H1 (cell line): ENCODE results near the gene KCNQ1. TPM values are rescaled to one million over a fixed set of nuclear protein-coding genes. Genes with fewer than 3 reads are reported as not detected.

Experiments used
- CTCF ChIA-PET: fragments of 300-600 bp; sonication (Branson Sonifier 250); formaldehyde crosslinking; loops from one replicate; lab custom pipeline; 2021; ENCODE audit not compliant: partially characterized antibody; lab: Charles Lee
- POLR2A ChIA-PET: fragments of 300-600 bp; sonication (Branson Sonifier 250); formaldehyde crosslinking; loops from one replicate; lab custom pipeline; 2021; ENCODE audit warnings: inconsistent platforms; ENCODE audit not compliant: partially characterized antibody; lab: Charles Lee
- DNase-seq, 2 experiments: peaks; one replicate each; pipeline versions ENCODE4 v3.0.0 to v3.0.0-alpha.2; 2010 to 2022; ENCODE audit warnings: low spot score in 2 of 2, low read depth in 1 of 2, mixed read lengths in 1 of 2
- FAIRE-seq: peaks from 2 replicates; lab custom pipeline; 2011; peaks lifted over from hg19 to GRCh38; lab: Jason Lieb, UNC
- H2AFZ ChIP-seq: 2 replicates; pipeline ENCODE4 v1.8.1; 2012; ENCODE audit warnings: low read length, inconsistent platforms
- H2AK5ac ChIP-seq: 2 replicates; pipeline ENCODE4 v1.6.1; 2013; ENCODE audit warnings: low read depth, low read length
- H2BK120ac ChIP-seq: replicated peaks from 2 replicates; pipeline ENCODE3; 2013; ENCODE audit warnings: low read depth, low read length, inconsistent platforms
- H2BK12ac ChIP-seq: 2 replicates; pipeline ENCODE4 v1.6.1; 2013; ENCODE audit warnings: low read depth, low read length
- H2BK15ac ChIP-seq: 2 replicates; pipeline ENCODE4 v1.6.1; 2013; ENCODE audit warnings: low read length
- H2BK20ac ChIP-seq: 2 replicates; pipeline ENCODE4 v1.6.1; 2013; ENCODE audit warnings: low read length
- H2BK5ac ChIP-seq: 2 replicates; pipeline ENCODE4 v1.6.1; 2013; ENCODE audit warnings: low read depth, low read length
- H3K14ac ChIP-seq: 2 replicates; pipeline ENCODE4 v1.6.1; 2013; ENCODE audit warnings: inconsistent platforms; ENCODE audit not compliant: insufficient read length
- H3K18ac ChIP-seq: 2 replicates; pipeline ENCODE4 v1.6.1; 2013; ENCODE audit warnings: low read length; ENCODE audit errors: extremely low read depth
- H3K23ac ChIP-seq: 2 replicates; pipeline ENCODE4 v1.6.1; 2013; ENCODE audit warnings: inconsistent platforms; ENCODE audit not compliant: insufficient read length
- H3K23me2 ChIP-seq: 2 replicates; pipeline ENCODE4 v1.6.1; 2013; ENCODE audit warnings: low read depth, low read length
- H3K27ac ChIP-seq: 2 replicates; pipeline ENCODE4 v1.6.1; 2011; ENCODE audit warnings: low read depth, low read length, inconsistent platforms
- H3K27me3 ChIP-seq, 4 experiments: replicated peaks in 1 of 4; 1 replicate in 1 of 4; 2 replicates in 3 of 4; pipeline versions ENCODE4 v1.6.1 to v1.8.1; 2011 to 2013; ENCODE audit warnings: low read length in 3 of 4, mild to moderate bottlenecking in 3 of 4, inconsistent platforms in 2 of 4, mixed read lengths in 2 of 4, moderate library complexity in 1 of 4; ENCODE audit not compliant: control insufficient read depth in 3 of 4, insufficient read depth in 3 of 4; ENCODE audit errors: extremely low read depth in 1 of 4
- H3K36me3 ChIP-seq, 4 experiments: 2 replicates each; pipeline versions ENCODE4 v1.6.1 to v1.8.1; 2011 to 2013; ENCODE audit warnings: mild to moderate bottlenecking in 4 of 4, low read length in 3 of 4, moderate library complexity in 2 of 4, control low read depth in 1 of 4, inconsistent platforms in 1 of 4; ENCODE audit not compliant: insufficient read depth in 4 of 4, control insufficient read depth in 2 of 4
- H3K4ac ChIP-seq: replicated peaks from 2 replicates; pipeline ENCODE3; 2013; ENCODE audit warnings: low read length, low read depth, mixed read lengths, inconsistent platforms; ENCODE audit not compliant: insufficient read length
- H3K4me1 ChIP-seq, 4 experiments: replicated peaks in 1 of 4; 1 replicate in 1 of 4; 2 replicates in 3 of 4; pipeline versions ENCODE4 v1.6.1 to v1.8.1; 2011 to 2013; ENCODE audit warnings: low read length in 3 of 4, inconsistent platforms in 2 of 4, mixed read lengths in 1 of 4; ENCODE audit not compliant: insufficient read depth in 4 of 4, control insufficient read depth in 3 of 4
- H3K4me2 ChIP-seq, 2 experiments: 2 replicates each; pipeline versions ENCODE4 v1.6.1 to v1.8.1; 2011 to 2013; ENCODE audit warnings: low read depth in 2 of 2, low read length in 2 of 2, control low read depth in 1 of 2, inconsistent platforms in 1 of 2, mild to moderate bottlenecking in 1 of 2; ENCODE audit not compliant: insufficient read depth in 1 of 2
- H3K4me3 ChIP-seq, 4 experiments: fragments of 200-600, 300-600 bp in 1 of 4; sonication (generic), shearing (Covaris generic), sonication (Bioruptor Twin) in 1 of 4; 2 replicates each; pipeline versions ENCODE4 v1.5.1 to v1.8.1; 2011 to 2016; ENCODE audit warnings: low read length in 4 of 4, low read depth in 3 of 4, control low read depth in 2 of 4, inconsistent platforms in 2 of 4, mild to moderate bottlenecking in 2 of 4, mixed read lengths in 1 of 4, moderate library complexity in 1 of 4; ENCODE audit not compliant: insufficient read depth in 2 of 4; ENCODE audit errors: extremely low read depth in 1 of 4
- H3K56ac ChIP-seq: replicated peaks from 2 replicates; pipeline ENCODE3; 2013; ENCODE audit warnings: low read depth, mild to moderate bottlenecking, mixed read lengths, low read length, inconsistent platforms; ENCODE audit not compliant: insufficient read length
- H3K79me1 ChIP-seq: 2 replicates; pipeline ENCODE4 v1.6.1; 2013; ENCODE audit warnings: low read depth, low read length, control low read depth
- H3K79me2 ChIP-seq, 2 experiments: 2 replicates each; pipeline versions ENCODE4 v1.6.1 to v1.8.1; 2012 to 2013; ENCODE audit warnings: low read length in 2 of 2, mild to moderate bottlenecking in 2 of 2, inconsistent platforms in 1 of 2; ENCODE audit not compliant: insufficient read depth in 2 of 2, control insufficient read depth in 1 of 2
- H3K9ac ChIP-seq, 4 experiments: replicated peaks in 1 of 4; 1 replicate in 1 of 4; 2 replicates in 3 of 4; pipeline versions ENCODE4 v1.6.1 to v1.8.1; 2011 to 2013; ENCODE audit warnings: low read depth in 3 of 4, low read length in 3 of 4, control low read depth in 2 of 4, mild to moderate bottlenecking in 2 of 4, moderate library complexity in 2 of 4, inconsistent platforms in 1 of 4; ENCODE audit errors: extremely low read depth in 1 of 4
- H3K9me3 ChIP-seq, 2 experiments: 2 replicates each; pipeline versions ENCODE4 v1.6.1 to v1.8.1; 2012 to 2013; ENCODE audit warnings: mild to moderate bottlenecking in 2 of 2, moderate library complexity in 2 of 2, control low read depth in 1 of 2, inconsistent platforms in 1 of 2, low read depth in 1 of 2, low read length in 1 of 2, mixed read lengths in 1 of 2; ENCODE audit not compliant: insufficient read depth in 2 of 2
- H4K20me1 ChIP-seq, 2 experiments: replicated peaks in 1 of 2; 2 replicates each; pipeline versions ENCODE3 to v1.8.1; 2011 to 2013; ENCODE audit warnings: inconsistent platforms in 2 of 2, low read length in 2 of 2, mild to moderate bottlenecking in 1 of 2; ENCODE audit not compliant: insufficient read depth in 2 of 2, control insufficient read depth in 1 of 2
- H4K5ac ChIP-seq: 2 replicates; pipeline ENCODE4 v1.6.1; 2013; ENCODE audit warnings: low read length, low read depth, mixed read lengths, inconsistent platforms; ENCODE audit not compliant: insufficient read length
- H4K8ac ChIP-seq: 2 replicates; pipeline ENCODE4 v1.8.0; 2013; ENCODE audit warnings: mild to moderate bottlenecking, moderate library complexity, low read length, inconsistent platforms; ENCODE audit not compliant: insufficient read depth; ENCODE audit errors: extremely low read depth
- H4K91ac ChIP-seq: replicated peaks from 2 replicates; pipeline ENCODE3; 2013; ENCODE audit warnings: low read length, mixed read lengths, inconsistent platforms; ENCODE audit not compliant: insufficient read length
- HDAC6 ChIP-seq: IDR thresholded peaks from one replicate; pipeline ENCODE4 v1.7.1; 2012; ENCODE audit warnings: low read depth, mild to moderate bottlenecking, inconsistent platforms, low read length, moderate library complexity
- RAD21 ChIP-seq, 2 experiments: IDR thresholded peaks in 1 of 2; conservative IDR thresholded peaks in 1 of 2; 2 replicates each; pipeline ENCODE4 v1.6.1; 2011; ENCODE audit warnings: low read depth in 2 of 2, low read length in 2 of 2, improper control_type of control experiment in 1 of 2, inconsistent platforms in 1 of 2, mild to moderate bottlenecking in 1 of 2, moderate library complexity in 1 of 2
- RFX5 ChIP-seq: IDR thresholded peaks from 2 replicates; pipeline ENCODE4 v1.6.1; 2011; ENCODE audit warnings: low read depth, low read length, improper control_type of control experiment, borderline replicate concordance
- SIRT6 ChIP-seq: IDR thresholded peaks from one replicate; pipeline ENCODE4 v1.7.1; 2012; ENCODE audit warnings: low read length, inconsistent platforms
- SUZ12 ChIP-seq: fragments of 200-600 bp; sonication (generic); IDR thresholded peaks from 2 replicates; pipeline ENCODE4 v1.6.1; 2012; ENCODE audit warnings: mild to moderate bottlenecking, inconsistent platforms, low read length, moderate library complexity, mixed read lengths
- YY1 ChIP-seq: IDR thresholded peaks from 2 replicates; pipeline ENCODE4 v1.6.1; 2011; ENCODE audit warnings: low read depth, mild to moderate bottlenecking, low read length
- WGBS, 2 experiments: shearing (Covaris generic) in 1 of 2; methylation state at CpG; one replicate each; pipeline versions ENCODE4 v1.1.6 to v1.1.7; 2013 to 2015; ENCODE audit warnings: low lambda C conversion rate in 2 of 2, mixed read lengths in 2 of 2, inconsistent platforms in 1 of 2, low coverage in 1 of 2, missing lambda C conversion rate in 1 of 2; ENCODE audit not compliant: insufficient replicate concordance in 2 of 2, insufficient coverage in 1 of 2, insufficient read length in 1 of 2; ENCODE audit errors: extremely low coverage in 1 of 2, missing lambda C conversion rate in 1 of 2; 5-methylcytosine and 5-hydroxymethylcytosine counted together
- polyA plus RNA-seq, 7 experiments: library from polyadenylated mRNA; depleted of rRNA in 3 of 7; stranded (reverse) in 5 of 7; unstranded in 2 of 7; fragments of >200 nt in 5 of 7; fragments of 200-250 nt in 2 of 7; gene quantifications; 1 replicate in 5 of 7; 2 replicates in 1 of 7; 4 replicates in 1 of 7; pipeline versions ENCODE4 v1.2.1 to v1.2.3, GENCODE V29; 2011 to 2013; ENCODE audit warnings: missing spikeins in 2 of 7, mixed read lengths in 2 of 7
- total RNA-seq: library from RNA; stranded (reverse); fragmentation: NEBNext Ultra II Directional; extraction: Animal tissue kit (Norgen Biotek cat#: 25700); gene quantifications from 2 replicates; pipeline ENCODE4 v1.2.1, GENCODE V29; 2021
- TF ChIP-seq, protein P1 (sequence below): IDR thresholded peaks from 2 replicates; pipeline ENCODE4 v1.6.1; 2012; ENCODE audit warnings: inconsistent platforms

KCNQ1 gene
- total and polyA plus RNA-seq, 2 of the 8 experiments (the other 6 are each of a cell fraction or from before 2014, with no cell fraction given), result 1.9 to 2.0 TPM

DNA sequence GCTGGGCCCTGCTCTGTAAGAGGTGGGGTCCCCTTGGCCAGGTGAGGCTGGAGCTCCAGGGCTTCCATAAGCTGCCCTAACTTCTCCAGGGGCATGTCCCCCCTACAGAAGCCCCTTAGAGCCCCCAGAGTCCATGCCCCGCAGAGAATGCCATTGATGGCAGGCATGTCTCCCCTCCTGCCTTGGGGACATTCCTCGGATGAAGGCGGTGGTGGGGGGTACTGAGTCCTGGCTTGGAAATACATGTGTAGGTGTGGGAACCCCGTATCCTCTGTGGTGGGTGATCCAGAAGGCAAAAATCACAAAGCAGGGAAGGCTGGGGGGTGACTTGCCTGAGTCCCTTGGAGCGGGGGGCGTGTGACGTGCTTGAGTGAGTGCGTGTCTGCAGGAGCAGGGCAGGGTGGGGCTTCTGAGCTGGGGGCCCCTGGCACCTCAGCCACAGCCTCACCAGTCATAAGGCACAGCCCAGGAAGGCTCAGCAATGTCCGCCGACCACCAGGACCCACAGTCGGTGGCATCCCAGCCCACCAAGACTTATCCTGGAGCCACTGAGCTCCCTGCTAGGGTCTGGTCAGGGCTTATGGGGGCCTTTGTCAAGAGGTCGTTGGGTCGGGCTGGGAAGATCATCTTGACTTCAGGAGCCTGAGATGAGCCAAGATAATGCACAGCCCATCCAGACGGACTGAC, 324.7 kb downstream of the KCNQ1 start:
- Histone ChIP-seq H3K36me3 (no peaks in the 10 kb centered on the region), H3K9me3 (no peaks in the 10 kb centered on the region), H4K5ac (no peak overlapping the region), H2BK20ac (no peak overlapping the region), H2AK5ac (no peak overlapping the region), H3K27ac (no peak overlapping the region), H3K56ac (no peak overlapping the region), H3K4me3 (no peak overlapping the region), H3K18ac (no peak overlapping the region), H2BK12ac (no peak overlapping the region), H3K79me2 (no peaks in the 10 kb centered on the region), H3K23me2 (no peaks in the 10 kb centered on the region), H3K14ac (no peak overlapping the region), H2AFZ (no peak overlapping the region), H3K4me1 (peaks cover 0 to 4% (median 2%) of the 10 kb centered on the region in 4 experiments; a peak in 2 of 7 replicates), H4K91ac (no peak overlapping the region), H3K4me2 (no peak overlapping the region), H4K20me1 (no peaks in the 10 kb centered on the region), H3K23ac (no peak overlapping the region), H2BK5ac (no peak overlapping the region), H4K8ac (no peak overlapping the region), H3K79me1 (no peaks in the 10 kb centered on the region), H3K9ac (no peak overlapping the region), H2BK15ac (no peak overlapping the region), H3K27me3 (peaks cover 8 to 53% (median 31%) of the 10 kb centered on the region in 4 experiments), H2BK120ac (no peak overlapping the region), H3K4ac (no peak overlapping the region)
- FAIRE-seq (no peak), DNase-seq (peak in 1 of 2 experiments; percentile 23)
- ChIA-PET CTCF (no interaction called here), POLR2A (no interaction called here)
- no peak for TF ChIP-seq RFX5
- no peak for TF ChIP-seq YY1
- no peak for TF ChIP-seq HDAC6
- TF ChIP-seq, protein P1, sequence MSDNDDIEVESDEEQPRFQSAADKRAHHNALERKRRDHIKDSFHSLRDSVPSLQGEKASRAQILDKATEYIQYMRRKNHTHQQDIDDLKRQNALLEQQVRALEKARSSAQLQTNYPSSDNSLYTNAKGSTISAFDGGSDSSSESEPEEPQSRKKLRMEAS, result no peak
- no peak for TF ChIP-seq SUZ12
- no peak for TF ChIP-seq RAD21 (IDR thresholded peaks at IDR 0.05 in 1 of 2, conservative IDR thresholded peaks at IDR 0.05 in 1 of 2; ENCODE audit: low read depth in 2 of 2, low read length in 2 of 2)
- TF ChIP-seq SIRT6, result no peak
- WGBS, 2 experiments, result 87% methylated on average over 14 of the region's 14 CpGs; no CpG with 5 or more reads in 1 of the 2 experiments
